Gastrocnemius medialis (tissue), 4 donors: ENCODE results near the gene FYN.

Experiments used
- POLR2A ChIP-seq, 2 donors: fragments of 450-650 bp; IDR thresholded peaks; one replicate each; pipeline ENCODE4 v1.6.1; 2017; ENCODE audit warnings: antibody characterized with exemption in 2 of 2, mild to moderate bottlenecking in 2 of 2, moderate library complexity in 2 of 2
- TF ChIP-seq, protein P1 (sequence below), 5 experiments: fragments of 450-650 bp in 3 of 5; fragments of 200-600 bp in 2 of 5; sonication (generic) in 2 of 5; IDR thresholded peaks in 4 of 5; conservative IDR thresholded peaks in 1 of 5; 1 replicate in 4 of 5; 2 replicates in 1 of 5; pipeline ENCODE4 v1.5.1; 2016 to 2019; ENCODE audit warnings: antibody characterized with exemption in 5 of 5, mild to moderate bottlenecking in 3 of 5, moderate library complexity in 3 of 5

DNA sequence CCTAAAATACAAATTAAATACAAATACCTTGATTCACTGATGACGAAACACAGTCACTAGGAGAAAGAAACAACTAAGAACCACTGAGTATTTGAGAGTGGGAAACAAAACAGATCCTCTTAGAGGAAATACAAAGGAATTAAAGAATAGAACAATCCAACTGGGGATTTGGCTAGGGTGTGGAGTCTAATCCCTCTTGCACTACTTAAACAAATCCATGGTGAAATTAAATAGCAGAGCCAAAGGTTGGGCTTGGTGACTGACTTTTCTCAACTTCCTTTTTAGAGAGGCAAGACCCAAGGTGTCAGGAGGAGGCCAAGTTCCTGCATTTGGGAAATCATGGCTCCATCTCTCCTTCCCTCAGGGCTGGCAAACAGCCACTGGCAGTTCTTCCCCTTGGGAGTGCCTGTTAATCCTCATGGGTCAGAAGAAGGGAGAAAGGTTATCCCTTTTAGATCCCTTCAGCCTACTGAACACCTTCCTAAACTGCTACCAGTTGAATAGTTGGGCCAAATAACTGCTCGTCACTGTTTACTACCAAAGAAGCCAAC is 166.3 kb downstream of the FYN start:
- no peak for TF ChIP-seq POLR2A (IDR thresholded peaks at IDR 0.05)
- TF ChIP-seq, protein P1, sequence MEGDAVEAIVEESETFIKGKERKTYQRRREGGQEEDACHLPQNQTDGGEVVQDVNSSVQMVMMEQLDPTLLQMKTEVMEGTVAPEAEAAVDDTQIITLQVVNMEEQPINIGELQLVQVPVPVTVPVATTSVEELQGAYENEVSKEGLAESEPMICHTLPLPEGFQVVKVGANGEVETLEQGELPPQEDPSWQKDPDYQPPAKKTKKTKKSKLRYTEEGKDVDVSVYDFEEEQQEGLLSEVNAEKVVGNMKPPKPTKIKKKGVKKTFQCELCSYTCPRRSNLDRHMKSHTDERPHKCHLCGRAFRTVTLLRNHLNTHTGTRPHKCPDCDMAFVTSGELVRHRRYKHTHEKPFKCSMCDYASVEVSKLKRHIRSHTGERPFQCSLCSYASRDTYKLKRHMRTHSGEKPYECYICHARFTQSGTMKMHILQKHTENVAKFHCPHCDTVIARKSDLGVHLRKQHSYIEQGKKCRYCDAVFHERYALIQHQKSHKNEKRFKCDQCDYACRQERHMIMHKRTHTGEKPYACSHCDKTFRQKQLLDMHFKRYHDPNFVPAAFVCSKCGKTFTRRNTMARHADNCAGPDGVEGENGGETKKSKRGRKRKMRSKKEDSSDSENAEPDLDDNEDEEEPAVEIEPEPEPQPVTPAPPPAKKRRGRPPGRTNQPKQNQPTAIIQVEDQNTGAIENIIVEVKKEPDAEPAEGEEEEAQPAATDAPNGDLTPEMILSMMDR (IDR thresholded peaks at IDR 0.05 in 4 of 5, conservative IDR thresholded peaks at IDR 0.05 in 1 of 5): no peak
